Memory B cell (primary cell): ENCODE data around the gene SPTSSA.
"Not testable (repeated sequence)": the region's sequence is repeated elsewhere in the genome, so short reads cannot be mapped to it uniquely, and the experiment has no call there.

Source experiments
- ATAC-seq: fragments of 150-1000 bp; cut with Tn5 transposase; 2 replicates; pipeline ENCODE4 v1.10.0; 2021; ENCODE audit warnings: low read depth, mild to moderate bottlenecking, moderate library complexity
- DNase-seq, 2 donors: peaks; one replicate each; pipeline ENCODE4 v3.0.0; 2022; ENCODE audit warnings: low spot score in 2 of 2
- H3K27ac Mint-ChIP-seq: one replicate; pipeline ENCODE4 v1.8.0; 2022; ENCODE audit warnings: mild to moderate bottlenecking, moderate library complexity, mixed read lengths
- H3K27me3 Mint-ChIP-seq: one replicate; pipeline ENCODE4 v1.8.0; 2022; ENCODE audit warnings: mixed read lengths
- H3K36me3 Mint-ChIP-seq: one replicate; pipeline ENCODE4 v1.8.0; 2022; ENCODE audit warnings: mild to moderate bottlenecking, mixed read lengths
- H3K4me1 Mint-ChIP-seq: one replicate; pipeline ENCODE4 v1.8.0; 2022; ENCODE audit warnings: mixed read lengths
- H3K4me3 Mint-ChIP-seq: one replicate; pipeline ENCODE4 v1.8.0; 2022; ENCODE audit warnings: mild to moderate bottlenecking, moderate library complexity, mixed read lengths
- H3K9me3 Mint-ChIP-seq: one replicate; pipeline ENCODE4 v1.8.0; 2022; ENCODE audit warnings: mixed read lengths

Gene SPTSSA

DNA sequence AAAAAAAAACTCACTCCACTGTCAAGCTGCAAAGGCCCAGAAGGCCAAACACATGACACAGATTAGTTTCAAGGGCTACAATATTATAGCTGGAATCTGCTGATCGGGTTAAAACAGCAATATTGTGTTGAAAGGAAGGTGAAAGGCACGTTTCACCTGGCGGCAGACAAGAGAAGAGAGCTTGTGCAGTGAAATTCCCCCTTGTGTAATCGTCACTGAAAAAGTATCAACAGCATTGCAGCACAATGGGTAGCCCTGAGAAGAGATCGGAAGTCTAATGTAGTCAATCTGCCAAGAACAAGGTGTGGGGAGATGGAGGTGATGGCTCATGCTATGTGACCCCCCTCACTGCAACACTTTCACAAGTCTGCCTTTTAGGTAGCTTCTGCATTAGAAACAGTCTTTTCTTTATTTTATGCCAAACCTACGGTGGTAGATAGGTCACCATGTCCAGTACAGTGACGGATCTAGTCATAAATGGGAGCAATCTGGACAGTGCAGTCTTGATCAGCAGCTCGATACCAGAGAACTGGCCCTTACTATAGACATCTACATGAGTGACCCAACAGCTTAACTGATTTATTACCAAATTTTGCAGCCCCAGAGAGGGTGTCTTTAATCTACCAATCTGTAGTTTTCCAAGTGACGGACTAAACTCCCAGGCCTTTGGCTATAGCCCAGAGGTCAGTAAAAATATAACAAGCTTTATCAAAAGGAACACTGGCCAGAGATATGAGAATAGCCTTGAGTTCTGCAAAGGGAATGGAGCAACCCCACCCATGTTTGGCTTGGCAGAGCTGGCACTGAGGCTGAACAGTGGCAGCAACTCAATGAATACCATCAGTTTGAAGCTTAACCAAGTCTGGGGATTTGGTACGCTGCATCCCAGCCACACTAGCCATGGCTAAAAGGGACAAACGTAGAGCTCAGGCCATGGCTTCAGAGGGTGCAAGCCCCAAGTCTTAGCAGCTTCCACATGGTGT is 35.4 kb downstream of the SPTSSA start:
- Mint-ChIP-seq H3K4me3 (no peak overlapping the region), H3K36me3 (peaks cover 2% of the 10 kb centered on the region), H3K27ac (no peak overlapping the region), H3K27me3 (peaks cover 2% of the 10 kb centered on the region), H3K4me1 (no peaks in the 10 kb centered on the region), H3K9me3 (peaks cover 2% of the 10 kb centered on the region)
- ATAC-seq = no peak
- no peak for DNase-seq

DNA sequence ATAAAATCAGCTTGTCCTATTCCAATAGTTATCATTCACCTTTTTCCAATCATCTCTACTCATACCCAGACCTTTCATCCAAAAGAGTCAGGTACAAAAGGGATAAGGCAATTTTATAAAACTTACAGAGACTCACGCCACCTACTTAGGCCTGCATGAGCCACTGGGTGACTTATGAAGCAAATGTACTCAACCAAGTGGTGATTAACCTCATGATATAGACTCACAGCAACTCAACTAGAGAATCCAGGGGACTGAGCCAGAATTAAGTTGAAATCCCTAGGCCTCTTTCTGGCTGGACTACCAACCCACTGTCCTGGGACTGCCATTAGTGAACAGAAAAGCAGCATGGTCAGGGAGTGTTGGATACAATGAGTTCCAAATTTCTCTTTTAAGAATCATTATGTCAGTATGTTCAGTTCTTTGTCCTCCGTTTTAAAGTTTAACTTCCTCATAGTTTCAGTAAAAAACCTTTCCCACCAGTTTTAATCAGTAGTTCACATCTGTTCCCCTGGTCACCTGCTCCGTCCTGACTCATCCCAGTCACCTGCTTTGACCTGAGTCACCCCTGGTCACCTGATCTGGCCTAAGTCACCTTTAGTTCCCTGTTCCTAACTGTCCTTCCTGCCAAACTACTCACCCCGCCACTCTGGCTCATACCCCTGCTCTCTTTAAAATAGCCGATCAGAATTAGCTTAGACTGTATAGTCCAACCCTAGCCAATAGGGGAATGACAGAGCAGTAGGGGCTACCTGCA is 36.8 kb downstream of the SPTSSA start:
- Mint-ChIP-seq H3K9me3 (peaks cover 10% of the 10 kb centered on the region), H3K4me3 (no peak overlapping the region), H3K4me1 (no peaks in the 10 kb centered on the region), H3K27ac (no peak overlapping the region), H3K36me3 (peaks cover 2% of the 10 kb centered on the region), H3K27me3 (peaks cover 2% of the 10 kb centered on the region)
- no peak for DNase-seq
- no peak for ATAC-seq

DNA sequence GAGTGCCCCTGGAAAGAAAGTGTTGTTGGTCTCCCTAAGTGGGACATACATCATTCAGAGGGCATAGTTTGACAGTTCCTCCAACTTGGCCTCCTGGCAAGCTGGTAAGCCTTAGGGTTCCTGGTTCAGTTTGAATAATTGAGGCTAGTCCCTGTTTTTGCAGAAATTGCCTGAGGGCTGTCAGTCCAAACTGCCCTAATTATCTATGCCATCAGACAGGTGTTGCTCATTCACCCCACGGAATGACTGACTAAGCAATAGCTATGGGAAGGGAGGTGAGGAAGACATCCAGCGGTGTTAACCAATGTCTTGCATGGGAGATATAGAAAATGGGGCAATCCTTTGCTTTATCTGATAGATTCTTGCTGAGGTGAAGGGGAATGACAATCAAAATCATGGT is 37.6 kb downstream of the SPTSSA start:
- Mint-ChIP-seq H3K27me3 (peaks cover 2% of the 10 kb centered on the region), H3K4me3 (no peak overlapping the region), H3K9me3 (peaks cover 9% of the 10 kb centered on the region), H3K27ac (no peak overlapping the region), H3K36me3 (peaks cover 2% of the 10 kb centered on the region), H3K4me1 (no peaks in the 10 kb centered on the region)
- ATAC-seq (no peak), DNase-seq (no peak)

DNA sequence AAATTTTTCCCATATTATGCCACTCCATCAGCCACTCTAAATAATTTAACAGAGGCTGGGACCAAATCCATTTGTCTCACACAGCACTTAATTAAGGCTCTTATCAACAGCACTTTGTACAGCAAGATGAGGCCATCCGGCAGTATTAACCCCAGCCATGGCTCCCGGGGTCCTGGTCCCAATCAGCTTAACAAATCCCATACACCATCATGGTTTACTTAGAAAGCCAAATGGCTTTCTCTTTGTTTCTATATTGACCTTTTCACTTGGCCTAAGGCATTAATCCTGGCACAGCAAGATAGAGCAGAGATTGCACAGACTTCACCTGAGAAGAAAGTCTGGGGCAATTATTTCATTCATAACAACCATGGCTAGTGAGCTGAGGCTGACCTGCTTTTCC is 38.6 kb downstream of the SPTSSA start:
- DNase-seq = no peak
- H3K27ac Mint-ChIP-seq = no peak overlapping the region
- no peaks in the 10 kb centered on the region for H3K4me1 Mint-ChIP-seq
- ATAC-seq = no peak
- no peaks in the 10 kb centered on the region for H3K36me3 Mint-ChIP-seq
- H3K27me3 Mint-ChIP-seq = peaks cover 2% of the 10 kb centered on the region
- H3K4me3 Mint-ChIP-seq = no peak overlapping the region
- peaks cover 8% of the 10 kb centered on the region for H3K9me3 Mint-ChIP-seq

DNA sequence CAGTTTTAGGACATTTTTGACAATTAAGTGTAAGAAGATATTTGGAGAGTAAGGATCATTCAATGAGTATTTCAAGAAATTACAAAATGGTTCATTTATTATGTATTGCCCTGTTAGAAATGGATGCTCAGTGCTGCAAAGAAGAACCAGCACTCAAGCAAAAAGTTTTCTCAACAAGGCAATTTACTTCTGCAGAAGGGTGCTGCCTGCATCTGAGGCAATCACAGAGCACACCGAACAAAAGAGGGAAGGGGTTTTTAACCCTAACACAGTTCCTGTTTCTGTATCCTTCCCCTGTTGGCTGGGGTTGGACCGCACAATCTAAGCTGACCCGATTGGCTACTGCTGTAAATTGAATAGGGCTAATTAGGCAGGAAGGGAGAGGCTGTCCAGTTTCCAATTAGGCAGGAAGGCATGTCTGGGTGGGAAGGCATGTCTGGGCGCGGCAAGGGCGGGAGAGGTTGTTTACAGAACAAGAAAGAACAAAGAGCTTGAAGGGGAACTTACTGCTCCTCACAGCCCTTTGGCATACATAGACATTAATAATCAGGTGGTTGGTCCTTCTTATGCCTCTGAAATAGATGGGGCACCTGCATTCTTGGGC is 41.4 kb downstream of the SPTSSA start:
- Mint-ChIP-seq H3K4me3 (no peak overlapping the region), H3K27me3 (peaks cover 3% of the 10 kb centered on the region), H3K27ac (no peak overlapping the region), H3K9me3 (peaks cover 9% of the 10 kb centered on the region), H3K36me3 (peaks cover 2% of the 10 kb centered on the region), H3K4me1 (no peaks in the 10 kb centered on the region)
- ATAC-seq (no peak), DNase-seq (no peak)

DNA sequence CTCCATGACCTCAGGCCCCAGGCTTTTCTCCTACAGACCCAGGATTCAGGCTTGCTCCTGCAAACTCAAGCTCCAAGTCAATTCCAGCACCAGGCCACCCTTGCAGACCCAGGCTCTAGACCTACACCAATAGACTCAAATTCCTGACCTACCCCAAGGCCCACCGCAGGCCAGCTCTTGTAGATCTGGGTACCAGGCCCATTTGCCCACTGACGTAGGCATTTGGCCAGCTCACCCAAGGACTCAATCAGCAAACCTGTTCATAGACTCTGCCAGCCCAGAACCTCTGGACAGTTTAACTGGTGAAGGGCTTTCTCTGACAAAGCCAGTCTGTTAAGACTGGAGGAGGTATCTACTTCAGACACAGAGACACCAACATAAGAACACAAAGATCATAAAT is 52.3 kb downstream of the SPTSSA start:
- H3K9me3 Mint-ChIP-seq = peaks cover 9% of the 10 kb centered on the region
- peaks cover 3% of the 10 kb centered on the region for H3K27me3 Mint-ChIP-seq
- DNase-seq = no peak
- no peak overlapping the region for H3K4me3 Mint-ChIP-seq
- no peak overlapping the region for H3K27ac Mint-ChIP-seq
- H3K4me1 Mint-ChIP-seq = no peaks in the 10 kb centered on the region
- no peak for ATAC-seq
- peaks cover 2% of the 10 kb centered on the region for H3K36me3 Mint-ChIP-seq

DNA sequence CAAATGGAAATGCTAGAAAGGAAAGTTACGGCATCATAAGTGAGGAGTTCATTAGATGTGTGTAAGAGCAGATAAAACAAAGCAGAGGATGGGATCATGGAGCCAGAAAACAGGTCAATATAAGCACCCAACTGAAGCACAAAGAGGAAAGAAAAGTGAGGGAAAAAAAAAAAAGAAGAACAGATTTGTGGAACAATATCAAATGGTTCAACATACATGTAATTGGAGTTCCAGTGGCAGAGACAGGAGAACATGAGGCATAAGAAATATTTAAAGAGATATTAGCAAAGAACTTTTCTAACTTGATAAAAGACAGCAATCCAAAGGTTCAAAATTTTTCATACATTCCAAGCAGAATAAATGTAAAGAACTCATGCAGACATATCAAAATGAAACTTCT is 54.1 kb downstream of the SPTSSA start:
- H3K4me3 Mint-ChIP-seq = no peak overlapping the region

DNA sequence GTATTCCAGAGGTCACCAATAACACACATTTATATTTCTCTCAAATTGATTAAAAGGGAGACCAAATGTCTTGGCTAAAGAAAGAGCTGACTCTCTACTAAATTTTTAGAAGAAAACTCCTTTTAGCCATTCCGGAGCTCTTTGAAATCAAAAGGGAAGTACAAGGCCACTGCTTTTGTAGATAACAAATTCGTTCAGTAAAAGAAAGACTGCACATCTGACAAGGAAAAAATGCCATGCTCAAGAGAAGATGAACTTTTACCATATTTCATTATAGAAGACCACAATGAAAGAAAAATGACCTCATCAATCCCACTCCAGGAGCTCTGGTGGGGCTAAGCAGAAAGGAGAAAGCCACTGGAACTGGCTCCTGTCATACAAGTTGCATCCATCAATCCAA is 57.6 kb downstream of the SPTSSA start:
- H3K9me3 Mint-ChIP-seq = peaks cover 3% of the 10 kb centered on the region

More for the DNA sequence above, 54.1 kb downstream of the SPTSSA start:
- no peaks in the 10 kb centered on the region for H3K4me1 Mint-ChIP-seq
- H3K36me3 Mint-ChIP-seq = peaks cover 2% of the 10 kb centered on the region
- no peak overlapping the region for H3K27ac Mint-ChIP-seq
- H3K9me3 Mint-ChIP-seq = peaks cover 9% of the 10 kb centered on the region
- no peak for DNase-seq
- no peak for ATAC-seq
- peaks cover 3% of the 10 kb centered on the region for H3K27me3 Mint-ChIP-seq

DNA sequence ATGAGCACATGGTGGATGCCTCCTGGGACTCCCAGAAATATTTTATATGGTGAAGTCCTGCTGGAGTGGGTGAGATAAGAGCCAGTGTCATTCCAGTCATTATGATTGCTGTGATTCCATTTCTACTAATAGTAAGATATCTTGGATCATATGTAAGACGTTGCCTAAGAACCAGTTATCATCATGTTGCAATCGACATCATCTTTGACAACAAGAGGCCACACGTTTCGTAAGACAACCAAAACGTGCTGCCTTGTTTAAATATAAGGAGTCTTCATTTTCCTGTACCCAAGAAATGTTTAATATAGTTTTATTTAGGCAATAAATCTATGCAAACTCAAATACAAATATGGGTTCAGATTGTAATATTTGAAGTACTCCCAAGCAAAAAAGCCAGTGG is 58.4 kb downstream of the SPTSSA start:
- no peak overlapping the region for H3K27ac Mint-ChIP-seq
- H3K36me3 Mint-ChIP-seq = no peaks in the 10 kb centered on the region
- H3K9me3 Mint-ChIP-seq = peaks cover 2% of the 10 kb centered on the region
- ATAC-seq = no peak
- peaks cover 3% of the 10 kb centered on the region for H3K27me3 Mint-ChIP-seq
- H3K4me1 Mint-ChIP-seq = no peaks in the 10 kb centered on the region
- DNase-seq = no peak
- no peak overlapping the region for H3K4me3 Mint-ChIP-seq

More for the DNA sequence above, 57.6 kb downstream of the SPTSSA start:
- no peak overlapping the region for H3K4me3 Mint-ChIP-seq
- ATAC-seq = no peak
- no peak for DNase-seq
- peaks cover 2% of the 10 kb centered on the region for H3K36me3 Mint-ChIP-seq
- no peak overlapping the region for H3K27ac Mint-ChIP-seq
- H3K4me1 Mint-ChIP-seq = no peaks in the 10 kb centered on the region
- H3K27me3 Mint-ChIP-seq = peaks cover 3% of the 10 kb centered on the region

DNA sequence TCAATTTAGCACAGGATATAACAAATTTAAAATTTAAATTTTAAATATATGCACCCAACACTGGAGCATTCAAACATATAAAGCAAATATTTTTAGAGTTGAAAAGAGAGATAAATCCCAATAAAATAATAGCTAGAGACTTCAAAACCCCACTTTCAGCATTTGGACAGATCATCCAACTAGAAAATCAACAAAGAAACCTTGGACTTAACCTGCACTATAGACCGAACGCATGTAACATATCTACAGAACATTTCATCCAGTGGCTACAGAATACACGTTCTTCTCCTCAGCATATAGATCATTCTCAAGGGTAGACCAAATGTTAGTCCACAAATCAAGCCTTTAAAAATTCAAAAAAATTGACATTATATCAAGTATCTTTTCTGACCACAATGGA is 64.0 kb downstream of the SPTSSA start:
- Mint-ChIP-seq H3K36me3 (no peaks in the 10 kb centered on the region), H3K27ac (no peak overlapping the region), H3K27me3 (peaks cover 3% of the 10 kb centered on the region), H3K4me3 (no peak overlapping the region), H3K9me3 (no peaks in the 10 kb centered on the region), H3K4me1 (no peaks in the 10 kb centered on the region)
- ATAC-seq (no peak), DNase-seq (no peak)

DNA sequence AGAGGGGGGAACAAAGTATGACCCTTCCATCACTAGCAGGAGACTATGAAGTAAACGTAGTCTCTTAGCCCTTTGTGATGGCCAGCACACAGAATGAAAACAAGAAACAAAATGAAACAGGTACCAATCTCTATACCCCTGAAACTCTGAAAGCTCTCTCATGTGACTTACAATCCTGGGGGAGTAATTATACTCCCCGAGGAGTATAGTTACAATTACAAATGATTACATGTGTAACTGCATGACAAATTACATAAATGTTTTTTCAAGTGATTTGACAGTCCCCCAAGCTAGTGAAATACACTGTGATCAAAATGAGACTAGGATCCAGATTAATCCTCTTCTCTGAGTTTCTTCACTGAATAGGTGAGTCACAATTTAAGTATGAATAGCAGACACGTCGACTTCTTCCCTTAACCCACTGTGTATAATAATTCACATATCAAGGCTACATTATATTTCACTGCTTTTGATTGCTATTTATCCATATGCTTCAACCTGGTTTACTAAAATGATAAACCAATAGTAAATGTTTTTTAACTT is 74.0 kb downstream of the SPTSSA start:
- H3K27me3 Mint-ChIP-seq = peaks cover 13% of the 10 kb centered on the region
- no peak for ATAC-seq

DNA sequence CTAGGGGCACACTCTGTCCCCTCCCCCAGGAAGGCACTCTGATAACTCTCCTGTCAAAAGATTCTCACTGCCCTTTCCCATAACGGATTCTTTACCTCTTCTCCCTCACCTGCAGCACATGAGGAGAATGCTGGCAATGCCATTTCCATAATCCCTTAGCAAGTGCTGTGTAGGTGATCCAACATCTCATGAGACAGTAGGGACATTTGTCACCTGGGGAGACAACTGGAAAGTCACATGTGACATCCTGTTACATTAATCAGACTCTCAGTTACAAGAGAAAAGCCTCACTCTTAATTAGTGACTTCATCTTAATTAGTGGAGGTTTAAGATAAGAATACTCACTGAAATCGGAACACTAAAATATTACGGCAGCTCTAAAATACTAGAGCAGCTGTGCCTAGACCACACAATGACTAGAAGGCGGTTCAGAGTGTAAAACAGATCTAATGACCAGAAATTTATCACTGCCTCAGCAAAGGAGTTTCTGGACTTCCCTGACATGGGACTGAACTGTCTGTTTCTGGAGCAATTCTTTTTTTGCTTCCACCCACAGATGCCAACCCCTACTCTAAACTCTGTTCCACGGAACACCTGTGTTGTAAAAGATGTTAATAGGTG is 75.1 kb downstream of the SPTSSA start:
- peaks cover 11% of the 10 kb centered on the region for H3K27me3 Mint-ChIP-seq
- peaks cover 3% of the 10 kb centered on the region for H3K36me3 Mint-ChIP-seq
- no peaks in the 10 kb centered on the region for H3K4me1 Mint-ChIP-seq
- DNase-seq (no peak), ATAC-seq (no peak)
- peaks cover 3% of the 10 kb centered on the region for H3K9me3 Mint-ChIP-seq
- no peak overlapping the region for H3K27ac Mint-ChIP-seq
- H3K4me3 Mint-ChIP-seq = no peak overlapping the region

More for the DNA sequence above, 74.0 kb downstream of the SPTSSA start:
- H3K4me1 Mint-ChIP-seq = no peaks in the 10 kb centered on the region
- H3K27ac Mint-ChIP-seq = no peak overlapping the region
- H3K9me3 Mint-ChIP-seq = peaks cover 5% of the 10 kb centered on the region
- H3K36me3 Mint-ChIP-seq = peaks cover 3% of the 10 kb centered on the region
- H3K4me3 Mint-ChIP-seq = no peak overlapping the region
- no peak for DNase-seq

DNA sequence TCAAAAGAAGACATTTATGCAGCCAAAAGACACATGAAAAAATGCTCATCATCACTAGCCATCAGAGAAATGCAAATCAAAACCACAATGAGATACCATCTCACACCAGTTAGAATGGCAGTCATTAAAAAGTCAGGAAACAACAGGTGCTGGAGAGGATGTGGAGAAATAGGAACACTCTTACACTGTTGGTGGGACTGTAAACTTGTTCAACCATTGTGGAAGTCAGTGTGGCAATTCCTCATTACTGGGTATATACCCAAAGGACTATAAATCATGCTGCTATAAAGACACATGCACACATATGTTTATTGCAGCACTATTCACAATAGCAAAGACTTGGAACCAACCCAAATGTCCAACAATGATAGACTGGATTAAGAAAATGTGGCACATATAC is 76.2 kb downstream of the SPTSSA start:
- not testable (repeated sequence) for H3K36me3 Mint-ChIP-seq, H3K4me3 Mint-ChIP-seq, DNase-seq, ATAC-seq, H3K9me3 Mint-ChIP-seq, H3K4me1 Mint-ChIP-seq, H3K27ac Mint-ChIP-seq
- peaks cover 11% of the 10 kb centered on the region for H3K27me3 Mint-ChIP-seq
